Thyroid gland (tissue), 4 donors: Measurements from ENCODE around the gene LRRC72. TPM values are rescaled to one million over a fixed set of nuclear protein-coding genes. Genes with fewer than 3 reads are reported as not detected.

Experiments used
- DNase-seq, 2 donors: peaks; one replicate each; pipeline ENCODE4 v3.0.0-alpha.2; 2019
- H3K27ac ChIP-seq, 3 donors: fragments of 200-600 bp; sonication (generic); 1 replicate in 2 of 3; 2 replicates in 1 of 3; pipeline ENCODE4 v1.5.1; 2016 to 2019; ENCODE audit warnings: mild to moderate bottlenecking in 1 of 3, moderate library complexity in 1 of 3
- H3K27me3 ChIP-seq: fragments of 200-600 bp; sonication (generic); one replicate; pipeline ENCODE4 v1.5.1; 2019
- H3K36me3 ChIP-seq, 2 donors: fragments of 200-600 bp; sonication (generic); one replicate each; pipeline ENCODE4 v1.5.1; 2016 to 2019
- H3K4me1 ChIP-seq, 2 donors: fragments of 200-600 bp; sonication (generic); one replicate each; pipeline ENCODE4 v1.5.1; 2017 to 2019
- H3K4me3 ChIP-seq, 3 donors: fragments of 200-600 bp; sonication (generic); replicated peaks in 1 of 3; 1 replicate in 2 of 3; 2 replicates in 1 of 3; pipeline ENCODE4 v1.5.1; 2016; ENCODE audit warnings: mild to moderate bottlenecking in 1 of 3
- H3K9me3 ChIP-seq: fragments of 200-600 bp; sonication (generic); one replicate; pipeline ENCODE4 v1.5.1; 2017
- CTCF ChIP-seq, 6 experiments: fragments of 200-600 bp in 3 of 6; fragments of 450-650 bp in 3 of 6; sonication (generic) in 3 of 6; IDR thresholded peaks; one replicate each; pipeline ENCODE4 v1.5.1; 2016 to 2019; ENCODE audit warnings: antibody characterized with exemption in 6 of 6, mild to moderate bottlenecking in 2 of 6, inconsistent platforms in 1 of 6, moderate library complexity in 1 of 6
- POLR2A ChIP-seq, 2 donors: fragments of 450-650 bp; IDR thresholded peaks; one replicate each; pipeline ENCODE4 v1.6.1; 2017; ENCODE audit warnings: antibody characterized with exemption in 2 of 2, mild to moderate bottlenecking in 2 of 2, moderate library complexity in 1 of 2
- WGBS, 2 donors: methylation state at CpG; one replicate each; pipeline ENCODE4 v1.1.5; 2017; 5-methylcytosine and 5-hydroxymethylcytosine counted together
- intact Hi-C: fragments of 100-400 bp; cut with DNase I; formaldehyde crosslinking; loops from one replicate; pipeline ENCODE4 v1.15.1; 2023
- total RNA-seq, 4 donors: library from RNA; depleted of rRNA; stranded (reverse); fragments of >200 nt; gene quantifications; one replicate each; pipeline ENCODE4 v1.2.3, GENCODE V29; 2016

LRRC72 gene
- total RNA-seq, 4 donors from 2014 or later: not detected

GRCh38 chr7:16542401-16542800, 15.8 kb downstream of the LRRC72 start:
- WGBS, 2 donors: 63 to 66% methylated on average over 2 of the region's 2 CpGs

GRCh38 chr7:16543456-16543855, 16.8 kb downstream of the LRRC72 start:
- Histone ChIP-seq H3K27ac (no peak overlapping the region), H3K4me3 (no peak overlapping the region), H3K4me1 (no peaks in the 10 kb centered on the region), H3K36me3 (no peaks in the 10 kb centered on the region), H3K9me3 (no peaks in the 10 kb centered on the region), H3K27me3 (no peaks in the 10 kb centered on the region)
- intact Hi-C loops: no loop called here
- no peak for TF ChIP-seq CTCF (IDR thresholded peaks at IDR 0.05)
- TF ChIP-seq POLR2A (IDR thresholded peaks at IDR 0.05): no peak
- no peak for DNase-seq
- 74 to 77% methylated on average over 2 of the region's 2 CpGs for WGBS, 2 donors

More at GRCh38 chr7:16542401-16542800, 15.8 kb downstream of the LRRC72 start:
- H3K9me3 ChIP-seq: no peaks in the 10 kb centered on the region
- H3K36me3 ChIP-seq: no peaks in the 10 kb centered on the region
- no peak overlapping the region for H3K4me3 ChIP-seq
- no peaks in the 10 kb centered on the region for H3K4me1 ChIP-seq
- no peaks in the 10 kb centered on the region for H3K27me3 ChIP-seq
- intact Hi-C loops: no loop called here
- TF ChIP-seq CTCF (IDR thresholded peaks at IDR 0.05) (no peak), POLR2A (IDR thresholded peaks at IDR 0.05) (no peak)
- no peak overlapping the region for H3K27ac ChIP-seq
- DNase-seq: no peak

GRCh38 chr7:16546921-16547505, 20.4 kb downstream of the LRRC72 start:
- DNase-seq: no peak
- no peak overlapping the region for H3K27ac ChIP-seq
- H3K9me3 ChIP-seq: no peaks in the 10 kb centered on the region
- H3K36me3 ChIP-seq: no peaks in the 10 kb centered on the region
- no peak overlapping the region for H3K4me3 ChIP-seq
- intact Hi-C loops: no loop called here
- WGBS, 2 donors: 76% methylated on average over 4 of the region's 7 CpGs; no CpG with 5 or more reads in 1 of the 2 donors
- H3K27me3 ChIP-seq: no peaks in the 10 kb centered on the region
- no peaks in the 10 kb centered on the region for H3K4me1 ChIP-seq
- TF ChIP-seq CTCF (IDR thresholded peaks at IDR 0.05) (no peak), POLR2A (IDR thresholded peaks at IDR 0.05) (no peak)

- no peaks in the 10 kb centered on the region for H3K27me3 ChIP-seq
- H3K4me3 ChIP-seq: no peak overlapping the region
- intact Hi-C loops: no loop called here
- no peaks in the 10 kb centered on the region for H3K36me3 ChIP-seq
- TF ChIP-seq CTCF (IDR thresholded peaks at IDR 0.05): no peak
- TF ChIP-seq POLR2A (IDR thresholded peaks at IDR 0.05): no peak
- 67% methylated on average over 1 of the region's 2 CpGs; no CpG with 5 or more reads in 1 of the 2 donors for WGBS, 2 donors
- DNase-seq: no peak
- H3K27ac ChIP-seq: no peak overlapping the region
- H3K4me1 ChIP-seq: no peaks in the 10 kb centered on the region
- H3K9me3 ChIP-seq: no peaks in the 10 kb centered on the region
Measured at GRCh38 chr7:16548428-16548827, 21.8 kb downstream of the LRRC72 start.

- Histone ChIP-seq H3K27me3 (no peaks in the 10 kb centered on the region), H3K9me3 (no peaks in the 10 kb centered on the region), H3K27ac (no peak overlapping the region), H3K4me3 (no peak overlapping the region), H3K36me3 (no peaks in the 10 kb centered on the region), H3K4me1 (no peaks in the 10 kb centered on the region)
- intact Hi-C loops: no loop called here
- no peak for DNase-seq
- TF ChIP-seq CTCF (IDR thresholded peaks at IDR 0.05) (no peak), POLR2A (IDR thresholded peaks at IDR 0.05) (no peak)
- 90 to 91% methylated on average over 1 of the region's 1 CpG for WGBS, 2 donors
Measured at GRCh38 chr7:16550671-16551070, 24.0 kb downstream of the LRRC72 start.
